ENCODE data around the gene MKLN1. TPM values are rescaled to one million over a fixed set of nuclear protein-coding genes. Genes with fewer than 3 reads are reported as not detected.
"Not testable (repeated sequence)": the region's sequence is repeated elsewhere in the genome, so short reads cannot be mapped to it uniquely, and the experiment has no call there.

The MKLN1 gene
- total RNA-seq, 1 donor from 2014 or later, result 45.7 TPM

DNA sequence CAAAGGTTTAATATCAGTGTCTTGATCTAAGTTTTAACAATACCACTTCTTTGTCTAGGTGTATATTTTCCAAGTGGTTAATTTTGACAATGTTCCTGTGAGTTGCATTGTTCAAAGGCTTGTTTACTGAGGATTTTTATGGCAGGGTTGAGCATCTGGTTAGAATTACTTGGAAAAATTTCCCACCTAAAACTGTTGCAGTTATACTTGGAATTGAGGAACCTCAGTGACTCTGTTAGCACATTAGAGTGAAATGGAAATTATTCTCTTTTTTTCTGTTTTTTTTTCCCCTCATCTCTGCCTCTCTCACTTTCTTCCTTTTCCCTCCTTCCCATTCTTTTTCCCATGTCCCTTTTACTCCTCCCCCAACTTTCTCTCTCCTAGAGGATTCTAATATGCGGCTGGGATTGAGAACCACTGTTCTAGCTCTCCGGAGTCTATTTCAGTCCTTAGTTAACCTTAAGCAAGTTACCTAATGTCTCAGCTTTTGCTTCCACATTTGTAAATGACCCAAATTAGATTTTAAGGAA is 121.8 kb downstream of the MKLN1 start:
- FAIRE-seq, result no peak

DNA sequence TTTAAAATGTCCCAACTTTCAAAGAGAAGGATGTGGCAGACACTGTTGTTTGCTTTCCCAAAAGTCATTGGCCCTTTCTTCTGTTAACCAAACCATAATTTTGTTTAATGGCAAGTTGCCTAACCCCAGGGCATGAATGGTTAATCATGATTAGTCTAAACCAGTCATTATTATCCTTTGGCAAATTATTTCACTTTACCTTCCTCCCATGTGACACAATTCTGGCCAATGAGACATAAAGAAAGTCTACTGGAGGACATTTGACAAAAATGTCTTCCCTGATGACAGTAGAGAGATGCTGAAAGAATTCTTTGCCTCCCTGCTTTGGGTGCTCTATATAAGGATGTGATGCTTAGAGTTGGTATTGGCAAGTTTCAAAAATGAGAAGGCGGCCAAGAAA is 126.8 kb downstream of the MKLN1 start:
- DNase-seq (ENCODE audit: low spot score in 2 of 2) (no peak), FAIRE-seq (no peak)

More for the DNA sequence above, 121.8 kb downstream of the MKLN1 start:
- DNase-seq (ENCODE audit: low spot score in 2 of 2), result no peak

DNA sequence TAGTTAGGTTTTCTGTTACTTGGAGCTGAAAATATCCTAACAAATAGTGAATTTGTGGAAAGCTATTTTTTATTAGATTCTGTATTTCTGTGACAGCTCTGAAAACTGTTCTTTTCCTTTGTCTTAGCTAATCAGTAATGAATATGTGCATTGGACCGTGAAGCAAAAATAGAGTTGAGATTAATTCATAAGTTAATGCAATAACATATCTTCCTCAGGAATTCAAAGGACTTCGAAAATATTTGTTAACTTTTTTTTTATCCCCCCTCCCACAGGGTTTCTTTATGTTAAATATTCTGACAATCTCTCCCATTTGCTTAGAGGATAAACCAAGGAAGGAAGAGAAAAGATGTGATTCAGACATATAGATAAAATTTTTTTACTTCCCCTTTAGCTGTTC is 127.3 kb downstream of the MKLN1 start:
- no peak for DNase-seq (ENCODE audit: low spot score in 2 of 2)
- FAIRE-seq, result no peak

DNA sequence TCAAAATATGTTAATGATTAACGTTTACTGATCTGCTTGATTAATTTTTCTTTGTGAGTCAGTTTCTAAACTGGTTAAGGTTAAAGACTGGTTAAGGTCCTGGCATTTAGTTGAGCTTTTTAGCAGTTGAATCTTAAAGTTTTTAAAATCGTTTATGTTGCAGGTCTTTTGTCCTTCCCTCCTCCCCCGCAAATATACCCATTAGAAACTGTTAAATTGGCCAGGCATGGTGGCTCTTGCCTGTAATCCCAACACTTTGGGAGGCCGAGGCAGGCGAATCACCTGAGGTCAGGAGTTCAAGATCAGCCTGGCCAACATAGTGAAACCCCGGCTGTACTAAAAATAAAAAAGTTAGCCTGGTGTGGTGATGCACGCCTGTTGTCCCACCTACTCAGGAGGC is 127.9 kb downstream of the MKLN1 start:
- FAIRE-seq (no peak), DNase-seq (ENCODE audit: low spot score in 2 of 2) (no peak)

DNA sequence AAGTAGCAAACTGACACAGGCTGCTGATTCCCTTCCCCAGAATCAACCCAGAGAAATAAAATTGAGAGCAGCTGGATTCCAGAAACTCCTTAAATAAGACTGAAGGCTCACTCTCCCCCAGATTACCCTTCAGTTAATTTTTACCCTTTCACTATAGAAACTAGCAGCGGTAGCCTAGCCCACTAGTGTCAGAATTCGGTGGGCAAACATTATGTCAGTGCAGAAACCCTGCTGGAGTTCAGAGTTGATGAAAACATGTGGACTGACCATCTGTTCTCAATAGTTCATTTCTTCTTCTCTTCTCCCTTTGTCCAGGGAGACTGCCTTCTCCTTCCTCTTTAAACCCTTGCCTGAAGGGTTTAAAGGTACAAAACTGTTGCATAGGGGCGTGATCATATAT is 128.7 kb downstream of the MKLN1 start:
- no peak for FAIRE-seq
- no peak for DNase-seq (ENCODE audit: low spot score in 2 of 2)

DNA sequence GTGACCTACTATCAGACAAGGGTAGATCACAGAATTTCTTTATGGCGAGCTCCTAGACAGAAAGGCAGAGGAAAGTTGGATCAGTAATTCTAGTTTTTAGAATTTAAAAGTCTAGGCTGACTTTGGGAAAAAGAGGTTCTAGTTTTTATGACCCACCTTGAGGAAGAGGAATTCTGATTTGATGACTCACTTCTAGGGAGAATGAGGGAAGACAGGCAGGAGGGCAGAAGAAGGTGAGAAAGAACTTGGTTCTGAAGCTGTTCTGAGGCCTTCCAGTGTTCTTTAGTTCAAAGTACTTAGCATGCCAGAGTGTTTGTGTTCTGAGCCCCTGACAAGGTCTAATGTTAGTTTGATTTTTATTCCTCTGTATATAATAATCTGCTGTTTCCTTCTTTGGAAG is 131.6 kb downstream of the MKLN1 start:
- no peak for FAIRE-seq

DNA sequence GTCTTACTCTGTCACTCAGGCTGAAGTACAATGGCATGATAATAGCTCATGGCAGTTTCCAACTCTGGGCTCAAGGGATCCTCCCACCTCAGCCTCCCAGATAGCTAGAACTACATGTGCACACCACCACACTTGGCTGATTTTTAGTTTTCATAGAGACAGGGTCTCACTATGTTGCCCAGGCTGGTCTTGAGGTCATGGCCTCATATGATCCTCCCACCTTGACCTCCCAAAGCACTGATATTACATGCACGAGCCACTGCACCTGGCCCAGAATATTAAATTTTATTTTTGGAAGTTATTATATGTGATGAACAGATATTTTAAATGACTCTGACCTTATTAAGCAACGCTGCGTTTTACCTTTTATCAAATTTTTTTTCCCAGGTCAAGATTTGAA is 134.4 kb downstream of the MKLN1 start:
- FAIRE-seq (no peak), DNase-seq (ENCODE audit: low spot score in 2 of 2) (no peak)

More for the DNA sequence above, 131.6 kb downstream of the MKLN1 start:
- DNase-seq (ENCODE audit: low spot score in 2 of 2), result no peak

DNA sequence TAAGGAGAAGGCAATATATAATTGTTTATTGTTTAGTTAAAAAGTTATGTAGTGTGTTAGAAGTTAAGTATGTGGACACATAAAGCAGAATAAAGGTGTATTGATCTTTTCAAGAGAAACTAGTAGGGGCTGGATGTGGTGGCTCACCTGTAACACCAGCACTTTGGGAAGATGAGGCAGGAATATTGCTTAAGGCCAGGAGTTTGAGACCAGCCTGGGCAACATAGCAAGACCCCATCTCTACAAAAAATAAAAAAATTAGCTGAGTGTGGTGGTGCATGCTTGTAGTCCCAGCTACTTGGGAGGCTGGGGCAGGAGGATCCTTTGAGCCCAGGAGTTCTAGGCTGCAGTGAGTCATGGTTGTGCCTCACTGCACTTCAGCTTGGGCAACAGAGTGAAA is 135.0 kb downstream of the MKLN1 start:
- not testable (repeated sequence) for DNase-seq (ENCODE audit: low spot score in 2 of 2); FAIRE-seq

DNA sequence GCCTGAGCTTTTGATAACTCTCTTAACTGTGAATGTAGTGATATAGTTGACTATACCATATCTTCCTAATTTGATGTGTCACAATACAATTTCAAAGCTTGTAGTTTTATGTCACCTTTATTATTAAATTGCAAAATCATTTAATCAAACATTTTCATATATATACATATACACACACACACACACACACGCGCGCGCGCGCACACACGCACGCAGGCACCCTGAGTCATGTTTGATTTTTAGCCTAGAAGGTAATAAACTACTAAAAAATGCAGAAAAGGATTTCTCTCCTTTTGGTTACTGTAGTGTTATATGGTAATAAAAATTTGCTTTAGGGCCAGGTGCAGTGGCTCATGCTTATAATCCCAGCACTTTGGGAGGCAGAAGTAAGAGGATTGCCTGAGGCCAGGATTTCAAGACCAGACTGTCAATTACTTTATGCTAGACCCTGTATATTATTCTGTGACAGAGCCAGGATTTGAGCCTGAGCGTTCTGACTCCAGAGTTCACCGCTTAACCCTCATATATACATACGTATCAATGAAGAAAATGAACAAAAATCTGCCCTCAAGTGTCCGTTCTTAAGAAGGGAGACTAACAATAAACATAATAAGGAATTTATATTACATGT is 139.2 kb downstream of the MKLN1 start:
- DNase-seq (ENCODE audit: low spot score in 2 of 2) (no peak), FAIRE-seq (no peak)

DNA sequence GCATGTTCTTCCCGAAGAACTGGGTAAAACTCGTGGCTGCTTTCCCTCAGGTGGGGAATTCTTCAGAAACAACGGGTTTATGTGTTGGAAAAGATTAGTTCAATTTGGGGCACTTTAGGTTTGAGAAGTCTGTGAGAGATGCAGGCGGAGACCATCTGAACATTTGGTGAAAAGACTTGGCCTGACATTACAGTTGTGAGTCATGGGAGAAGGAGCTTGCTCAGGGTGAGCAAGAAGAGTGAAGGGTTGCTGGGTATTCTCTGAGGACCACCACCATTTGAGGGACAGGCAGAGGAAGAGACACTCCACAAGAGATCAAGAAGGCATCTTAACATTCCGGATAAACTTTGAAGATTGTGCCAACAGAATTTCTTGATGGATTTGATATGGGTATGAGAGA is 140.1 kb downstream of the MKLN1 start:
- DNase-seq (ENCODE audit: low spot score in 2 of 2), result no peak
- no peak for FAIRE-seq

DNA sequence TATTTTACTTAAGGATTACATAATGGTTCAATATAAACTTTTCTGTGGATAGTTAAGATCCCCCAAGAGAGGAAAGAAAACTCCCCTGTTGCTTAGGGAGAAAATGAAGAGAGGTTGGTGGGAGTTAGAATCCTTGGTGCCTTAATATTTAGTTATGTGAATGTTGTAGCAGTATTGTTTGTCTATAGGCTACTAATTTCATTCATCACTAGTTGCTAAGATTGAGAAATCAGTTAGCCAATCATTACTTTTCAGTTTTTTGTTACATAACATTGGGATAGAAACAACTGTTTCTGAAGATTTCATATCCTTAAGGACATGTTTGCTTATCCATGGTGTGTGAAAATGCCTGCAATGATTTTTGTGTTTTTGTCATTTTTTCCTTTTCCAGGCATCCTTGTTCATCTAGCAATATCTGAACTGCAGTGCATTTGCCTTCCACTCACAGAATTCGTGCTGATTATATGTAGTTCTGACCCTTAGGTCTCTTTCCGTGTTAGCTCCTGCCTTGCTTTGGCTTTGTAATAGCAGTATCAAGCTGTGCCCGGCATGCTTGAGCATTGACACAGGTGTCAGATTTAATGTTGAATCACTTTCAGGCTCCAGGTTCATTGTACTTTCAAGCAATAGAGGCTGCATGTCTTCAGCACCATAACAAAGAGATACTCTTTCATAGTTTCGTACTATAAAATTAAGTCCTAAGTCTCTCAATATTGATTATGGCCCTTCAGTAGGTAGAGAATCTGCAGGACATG is 143.8 kb downstream of the MKLN1 start:
- FAIRE-seq (no peak), DNase-seq (ENCODE audit: low spot score in 2 of 2) (no peak)

DNA sequence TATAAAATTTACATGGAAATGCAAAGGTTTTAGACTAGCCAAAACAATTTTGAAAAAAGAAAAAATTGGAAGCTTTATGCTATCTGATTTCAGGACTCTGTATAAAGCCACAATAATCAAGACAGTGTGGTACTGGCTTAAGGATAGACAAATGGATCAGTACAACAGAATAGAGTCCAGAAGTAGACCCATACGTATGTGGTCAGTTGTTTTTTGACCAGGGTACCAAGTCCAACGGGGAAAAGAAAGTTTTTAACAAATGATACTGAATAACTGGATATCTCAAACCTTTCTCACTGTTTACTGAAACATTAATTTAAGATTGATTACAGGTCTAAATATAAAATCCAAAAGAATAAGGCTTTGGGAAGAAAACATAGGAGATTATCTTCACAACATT is 149.1 kb downstream of the MKLN1 start:
- FAIRE-seq (no peak), DNase-seq (ENCODE audit: low spot score in 2 of 2) (no peak)

DNA sequence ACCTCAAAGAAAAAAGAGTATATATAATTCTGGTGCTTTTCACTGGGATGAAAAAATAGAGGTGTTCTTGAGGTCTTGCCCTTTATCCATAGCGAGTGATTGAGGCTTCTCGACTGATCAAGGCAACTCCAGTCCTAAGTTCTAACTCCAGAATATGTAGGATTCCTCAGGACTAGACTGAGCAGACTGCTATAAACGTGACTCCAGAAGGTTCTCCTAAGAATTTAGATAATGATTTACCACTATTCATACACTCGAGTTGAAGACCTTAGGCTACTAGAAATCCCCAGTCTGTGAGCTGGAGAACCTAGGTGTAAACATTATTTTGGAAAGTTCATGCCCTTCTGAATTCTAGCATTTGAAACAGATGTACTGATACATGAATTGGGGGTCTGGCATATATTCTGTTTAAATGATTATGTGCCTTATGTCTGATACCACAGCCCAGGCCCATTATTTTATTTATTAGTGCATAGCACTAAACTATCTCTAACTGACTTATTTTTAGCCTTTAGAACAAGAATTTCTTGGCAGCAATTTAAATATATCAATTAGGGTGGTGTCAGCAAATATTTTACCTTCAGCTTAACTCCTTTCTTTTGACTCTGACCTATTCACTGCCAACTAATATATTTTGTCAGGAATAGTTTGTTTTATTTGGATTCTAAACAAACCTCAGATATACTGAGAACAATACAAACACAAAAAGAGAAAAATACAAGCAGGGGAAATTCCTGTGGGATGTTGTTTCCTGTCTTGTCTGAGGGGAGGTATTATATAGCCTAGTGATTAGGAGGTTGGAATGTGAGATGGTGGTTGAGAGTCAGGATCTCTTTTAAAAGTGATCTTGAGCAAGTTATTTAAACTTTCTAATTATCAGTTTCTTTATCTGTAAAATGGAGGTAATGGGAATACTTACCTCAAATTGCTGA is 153.0 kb downstream of the MKLN1 start:
- DNase-seq (ENCODE audit: low spot score in 2 of 2) (no peak), FAIRE-seq (no peak)

DNA sequence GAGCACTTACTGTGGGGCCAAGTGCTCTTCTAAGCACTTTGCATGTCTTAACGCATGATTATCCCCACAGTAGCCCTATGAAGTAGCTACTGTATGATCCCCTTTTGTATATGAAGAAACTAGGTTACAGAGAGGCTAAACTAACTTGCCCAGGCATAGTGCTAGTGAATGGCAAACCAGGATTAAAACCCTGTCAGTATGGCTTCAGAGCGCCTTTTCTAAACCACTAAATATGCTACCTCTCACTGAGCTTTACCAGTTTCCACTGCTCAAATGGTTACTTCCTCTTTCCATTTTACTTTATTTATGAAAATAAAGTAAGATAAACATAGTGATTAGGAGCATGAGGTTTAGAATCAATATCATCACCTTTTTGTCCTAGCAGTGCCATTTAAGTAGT is 155.1 kb downstream of the MKLN1 start:
- FAIRE-seq (no peak), DNase-seq (ENCODE audit: low spot score in 2 of 2) (no peak)

DNA sequence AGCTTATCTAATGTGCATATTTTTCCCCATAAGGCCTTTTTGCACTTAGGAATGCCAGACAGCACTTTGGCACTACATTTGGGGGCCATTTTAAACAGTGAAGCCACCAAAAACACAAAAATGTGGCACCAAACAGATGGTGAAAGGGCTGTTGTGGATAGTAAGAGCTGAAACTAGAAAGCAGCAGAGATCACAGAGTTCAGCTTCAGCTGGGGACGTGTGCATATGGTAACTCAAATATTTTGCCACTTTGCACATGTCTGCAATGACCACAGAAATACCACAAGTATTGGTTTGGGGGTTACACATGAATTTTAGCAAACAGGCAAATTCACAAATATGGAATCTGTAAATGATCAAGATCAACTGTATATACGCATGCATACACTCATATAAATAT is 155.9 kb downstream of the MKLN1 start:
- DNase-seq (ENCODE audit: low spot score in 2 of 2) (no peak), FAIRE-seq (no peak)

DNA sequence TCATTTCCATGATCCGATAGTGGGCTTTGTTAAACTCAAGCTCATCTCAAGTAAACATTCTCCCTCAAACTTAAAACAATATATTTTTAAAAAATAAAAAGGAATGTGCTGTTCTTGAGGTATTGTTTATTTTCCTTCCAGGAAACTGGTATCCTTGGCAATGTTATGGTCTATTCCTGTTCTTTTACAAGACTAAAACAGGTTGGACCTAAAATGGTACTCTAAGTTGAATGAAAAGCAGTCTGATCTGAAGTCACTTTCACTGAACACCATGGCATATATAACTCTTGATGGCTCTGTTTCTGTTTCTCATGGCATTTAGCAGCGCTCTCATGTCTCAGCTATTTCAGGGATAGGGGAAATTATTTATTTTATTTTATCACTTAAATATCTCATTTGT is 158.7 kb downstream of the MKLN1 start:
- FAIRE-seq (no peak), DNase-seq (ENCODE audit: low spot score in 2 of 2) (no peak)

DNA sequence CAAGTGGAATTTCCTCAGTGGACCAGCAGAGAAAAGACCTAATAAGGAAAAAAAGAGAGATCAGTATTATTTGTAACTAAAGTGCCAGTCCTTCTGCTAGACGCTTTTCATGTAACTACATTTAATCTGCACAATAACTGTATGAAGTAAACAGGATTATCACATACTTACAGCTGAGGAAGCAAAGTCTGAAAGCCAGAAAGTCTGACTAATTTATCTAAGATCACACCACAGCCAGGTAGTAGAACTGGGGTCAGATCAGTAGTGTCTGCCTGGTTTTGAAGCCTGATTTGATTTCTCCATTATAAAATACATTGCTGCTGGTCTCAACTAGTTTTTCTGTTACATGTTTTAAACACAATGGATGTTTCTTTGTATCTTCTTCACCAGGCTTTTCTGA is 159.5 kb downstream of the MKLN1 start:
- FAIRE-seq (no peak), DNase-seq (ENCODE audit: low spot score in 2 of 2) (no peak)

DNA sequence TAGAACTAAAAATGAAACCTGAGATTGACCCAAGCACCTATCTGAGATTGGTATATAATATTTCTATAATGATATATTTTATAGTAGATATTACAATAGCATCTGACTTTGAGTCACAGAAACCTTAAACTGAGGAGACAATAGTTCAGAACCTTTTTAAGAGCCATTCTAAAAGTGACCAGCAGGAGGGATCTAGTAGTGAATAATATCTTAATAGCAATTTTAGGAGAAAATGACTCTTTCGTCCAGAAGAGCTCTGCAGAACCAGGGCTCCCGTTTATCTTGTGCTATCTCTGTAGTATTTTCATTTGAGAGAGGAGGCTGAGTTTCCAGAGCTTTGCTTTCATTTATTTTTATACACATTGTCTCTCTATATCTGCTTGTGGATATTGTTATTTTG is 160.7 kb downstream of the MKLN1 start:
- no peak for DNase-seq (ENCODE audit: low spot score in 2 of 2)
- FAIRE-seq, result no peak

DNA sequence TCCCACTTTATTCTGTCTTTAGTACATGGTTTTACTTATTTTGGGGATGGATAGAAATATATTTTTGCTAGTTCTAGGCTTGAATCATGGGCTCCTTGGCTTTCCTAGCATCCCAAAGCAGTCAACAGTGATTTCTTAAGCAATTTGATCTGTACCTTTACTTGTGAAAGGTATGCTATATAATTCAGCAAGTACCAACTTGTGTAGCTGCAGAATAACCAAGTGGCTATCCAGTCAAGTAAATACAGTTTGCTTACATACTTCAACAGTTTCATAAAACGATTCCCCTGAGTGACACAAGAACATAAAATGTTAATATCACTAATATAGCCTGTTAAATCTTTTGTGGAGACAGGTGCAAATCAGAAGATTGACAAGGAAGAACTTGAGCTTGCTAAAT is 161.5 kb downstream of the MKLN1 start:
- DNase-seq (ENCODE audit: low spot score in 2 of 2) (no peak), FAIRE-seq (no peak)

DNA sequence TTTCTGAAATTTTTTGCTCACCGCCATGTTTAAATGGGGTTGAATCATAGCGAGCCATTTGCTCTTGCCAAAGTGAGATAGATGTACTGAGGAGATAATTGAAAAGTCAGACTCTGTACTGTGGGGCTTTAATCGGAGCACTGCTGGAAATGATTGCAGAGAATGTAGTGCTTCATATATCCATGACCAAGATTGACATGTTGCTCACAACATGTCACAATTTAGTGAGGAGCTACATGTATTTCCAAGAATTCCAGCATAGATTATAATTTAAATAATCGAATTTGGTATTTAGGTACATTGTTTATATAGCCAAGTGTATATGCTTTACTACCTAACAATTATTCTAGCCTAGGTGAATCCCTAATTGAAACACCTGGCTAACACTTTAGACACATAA is 162.2 kb downstream of the MKLN1 start:
- no peak for DNase-seq (ENCODE audit: low spot score in 2 of 2)
- no peak for FAIRE-seq

DNA sequence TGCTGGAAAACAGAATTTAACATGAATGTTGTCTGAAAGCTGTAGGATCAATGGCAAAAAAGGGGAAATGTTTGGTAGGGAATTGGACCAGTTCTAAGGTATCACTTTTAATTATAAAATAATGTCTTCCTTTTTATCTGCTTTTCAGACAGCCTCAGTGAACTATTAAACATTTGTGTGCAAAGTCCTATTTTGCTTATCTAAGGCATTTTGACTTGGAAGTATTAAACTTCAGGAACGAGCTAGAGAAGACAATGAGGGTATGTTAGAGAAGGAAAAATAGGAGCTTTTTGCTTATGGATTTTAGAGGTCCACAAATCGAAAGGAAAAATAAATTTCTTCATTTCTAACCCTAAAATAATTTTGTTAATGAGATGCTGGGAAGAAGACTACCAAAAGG is 165.4 kb downstream of the MKLN1 start:
- DNase-seq (ENCODE audit: low spot score in 2 of 2), result no peak
- FAIRE-seq, result no peak
